Stimulated activated memory B cell treated with anti-CD40 and anti-IgM and Interleukin-4, amounts not matched to agents 10 μg/mL and 1 μg/mL and 100 μg/mL, for 72 hours (primary cell): ENCODE data around the gene ATP6V0A1.
A peak's percentile ranks its signal among the peaks of the same experiment; 100 is the strongest.
"Not testable (repeated sequence)": the region's sequence is repeated elsewhere in the genome, so short reads cannot be mapped to it uniquely, and the experiment has no call there.

ENCODE experiments used
- ATAC-seq: fragments of 150-1000 bp; cut with Tn5 transposase; 2 replicates; pipeline ENCODE4 v1.10.0; 2021
- H3K27ac Mint-ChIP-seq: one replicate; pipeline ENCODE4 v1.8.0; 2022; ENCODE audit warnings: mild to moderate bottlenecking, mixed read lengths
- H3K27me3 Mint-ChIP-seq: one replicate; pipeline ENCODE4 v1.8.0; 2022; ENCODE audit warnings: mixed read lengths
- H3K36me3 Mint-ChIP-seq: one replicate; pipeline ENCODE4 v1.8.0; 2022; ENCODE audit warnings: mixed read lengths
- H3K4me1 Mint-ChIP-seq: one replicate; pipeline ENCODE4 v1.8.0; 2022; ENCODE audit warnings: mixed read lengths
- H3K4me3 Mint-ChIP-seq: one replicate; pipeline ENCODE4 v1.8.0; 2022; ENCODE audit warnings: mild to moderate bottlenecking, moderate library complexity, mixed read lengths
- H3K9me3 Mint-ChIP-seq: one replicate; pipeline ENCODE4 v1.8.0; 2022; ENCODE audit warnings: mixed read lengths

Gene ATP6V0A1

GRCh38 chr17:42458497-42459255, at the start of gene ATP6V0A1:
Gene ATP6V0A1 (plus strand): TSS chr17:42458878. CDS start chr17:42460895, 2,017 bp downstream.
- peak; percentile 95 for ATAC-seq
- Mint-ChIP-seq H3K4me1 (peaks cover 64% of the 10 kb centered on the region), H3K9me3 (peaks cover 3% of the 10 kb centered on the region), H3K27me3 (no peaks in the 10 kb centered on the region), H3K4me3 (peak within 1 kb of the TSS; percentile 95), H3K27ac (peak within 1 kb of the TSS; percentile 90), H3K36me3 (peaks cover 9% of the 10 kb centered on the region)

- ATAC-seq = no peak
- H3K4me1 Mint-ChIP-seq = peaks cover 19% of the 10 kb centered on the region
- H3K36me3 Mint-ChIP-seq = no peaks in the 10 kb centered on the region
- H3K9me3 Mint-ChIP-seq = no peaks in the 10 kb centered on the region
- H3K27me3 Mint-ChIP-seq = no peaks in the 10 kb centered on the region
- H3K4me3 Mint-ChIP-seq = no peak overlapping the region
- H3K27ac Mint-ChIP-seq = no peak overlapping the region
These were observed 49.0 kb upstream of the ATP6V0A1 start for GRCh38 chr17:42409523-42410318.

- no peak overlapping the region for H3K4me3 Mint-ChIP-seq
- no peaks in the 10 kb centered on the region for H3K9me3 Mint-ChIP-seq
- no peak for ATAC-seq
- H3K27ac Mint-ChIP-seq = no peak overlapping the region
- no peaks in the 10 kb centered on the region for H3K36me3 Mint-ChIP-seq
- H3K4me1 Mint-ChIP-seq = peaks cover 25% of the 10 kb centered on the region
- no peaks in the 10 kb centered on the region for H3K27me3 Mint-ChIP-seq
These were observed 48.4 kb upstream of the ATP6V0A1 start for GRCh38 chr17:42410319-42410685.

- Mint-ChIP-seq H3K36me3 (no peaks in the 10 kb centered on the region), H3K4me1 (peaks cover 27% of the 10 kb centered on the region), H3K27ac (no peak overlapping the region)
These were observed 47.3 kb upstream of the ATP6V0A1 start for GRCh38 chr17:42411361-42411760.

GRCh38 chr17:42411905-42412679, 46.6 kb upstream of the ATP6V0A1 start:
- Mint-ChIP-seq H3K36me3 (no peaks in the 10 kb centered on the region), H3K27me3 (peaks cover 8% of the 10 kb centered on the region), H3K4me1 (peaks cover 29% of the 10 kb centered on the region), H3K4me3 (no peak overlapping the region), H3K27ac (no peak overlapping the region), H3K9me3 (no peaks in the 10 kb centered on the region)
- no peak for ATAC-seq

More at GRCh38 chr17:42411361-42411760, 47.3 kb upstream of the ATP6V0A1 start:
- Mint-ChIP-seq H3K27me3 (peaks cover 6% of the 10 kb centered on the region), H3K4me3 (no peak overlapping the region), H3K9me3 (no peaks in the 10 kb centered on the region)
- ATAC-seq = no peak

GRCh38 chr17:42413464-42414040, 45.1 kb upstream of the ATP6V0A1 start:
- H3K4me1 Mint-ChIP-seq = peaks cover 23% of the 10 kb centered on the region
- no peak overlapping the region for H3K27ac Mint-ChIP-seq
- H3K4me3 Mint-ChIP-seq = no peak overlapping the region
- no peaks in the 10 kb centered on the region for H3K36me3 Mint-ChIP-seq
- no peaks in the 10 kb centered on the region for H3K9me3 Mint-ChIP-seq
- peaks cover 8% of the 10 kb centered on the region for H3K27me3 Mint-ChIP-seq
- no peak for ATAC-seq

- H3K4me3 Mint-ChIP-seq = no peak overlapping the region
These were observed 43.8 kb upstream of the ATP6V0A1 start for GRCh38 chr17:42414704-42415409.

GRCh38 chr17:42417981-42418380, 40.7 kb upstream of the ATP6V0A1 start:
- peaks cover 39% of the 10 kb centered on the region for H3K27me3 Mint-ChIP-seq

More at GRCh38 chr17:42414704-42415409, 43.8 kb upstream of the ATP6V0A1 start:
- Mint-ChIP-seq H3K9me3 (no peaks in the 10 kb centered on the region), H3K36me3 (no peaks in the 10 kb centered on the region), H3K27me3 (peaks cover 8% of the 10 kb centered on the region), H3K4me1 (peaks cover 28% of the 10 kb centered on the region), H3K27ac (peak overlapping the region; percentile 46)
- peak; percentile 79 for ATAC-seq

GRCh38 chr17:42421136-42421506, 37.6 kb upstream of the ATP6V0A1 start:
- peaks cover 26% of the 10 kb centered on the region for H3K4me1 Mint-ChIP-seq
- no peak overlapping the region for H3K27ac Mint-ChIP-seq
- H3K27me3 Mint-ChIP-seq = peaks cover 56% of the 10 kb centered on the region
- H3K9me3 Mint-ChIP-seq = no peaks in the 10 kb centered on the region
- no peak for ATAC-seq
- no peaks in the 10 kb centered on the region for H3K36me3 Mint-ChIP-seq
- peak overlapping the region; percentile 59 for H3K4me3 Mint-ChIP-seq

More at GRCh38 chr17:42417981-42418380, 40.7 kb upstream of the ATP6V0A1 start:
- not testable (repeated sequence) for ATAC-seq, H3K4me3 Mint-ChIP-seq, H3K36me3 Mint-ChIP-seq, H3K9me3 Mint-ChIP-seq, H3K27ac Mint-ChIP-seq
- H3K4me1 Mint-ChIP-seq = peaks cover 40% of the 10 kb centered on the region

- ATAC-seq = peak; percentile 10
- H3K27me3 Mint-ChIP-seq = peaks cover 52% of the 10 kb centered on the region
These were observed 37.0 kb upstream of the ATP6V0A1 start for GRCh38 chr17:42421507-42422338.

GRCh38 chr17:42422412-42422957, 36.2 kb upstream of the ATP6V0A1 start:
- H3K9me3 Mint-ChIP-seq = no peaks in the 10 kb centered on the region
- H3K27ac Mint-ChIP-seq = peak overlapping the region; percentile 41
- H3K36me3 Mint-ChIP-seq = no peaks in the 10 kb centered on the region
- H3K4me3 Mint-ChIP-seq = peak overlapping the region; percentile 80
- ATAC-seq = peak; percentile 57
- H3K27me3 Mint-ChIP-seq = peaks cover 52% of the 10 kb centered on the region
- peaks cover 22% of the 10 kb centered on the region for H3K4me1 Mint-ChIP-seq

More at GRCh38 chr17:42421507-42422338, 37.0 kb upstream of the ATP6V0A1 start:
- H3K9me3 Mint-ChIP-seq = no peaks in the 10 kb centered on the region
- H3K36me3 Mint-ChIP-seq = no peaks in the 10 kb centered on the region
- H3K27ac Mint-ChIP-seq = no peak overlapping the region
- peaks cover 22% of the 10 kb centered on the region for H3K4me1 Mint-ChIP-seq
- peak overlapping the region; percentile 70 for H3K4me3 Mint-ChIP-seq

- Mint-ChIP-seq H3K36me3 (no peaks in the 10 kb centered on the region), H3K27ac (peak within 1 kb of the TSS; percentile 41)
- peak; percentile 13 for ATAC-seq
These were observed 35.5 kb upstream of the ATP6V0A1 start, which contains the start of gene CAVIN1 for GRCh38 chr17:42422958-42423712. Gene CAVIN1 (minus strand): TSS chr17:42423256. CDS start chr17:42423097, 159 bp downstream.

GRCh38 chr17:42423766-42424165, 34.9 kb upstream of the ATP6V0A1 start:
- Mint-ChIP-seq H3K27ac (no peak overlapping the region), H3K36me3 (no peaks in the 10 kb centered on the region), H3K4me3 (no peak overlapping the region), H3K9me3 (no peaks in the 10 kb centered on the region), H3K4me1 (peaks cover 29% of the 10 kb centered on the region), H3K27me3 (peaks cover 52% of the 10 kb centered on the region)
- no peak for ATAC-seq

More at GRCh38 chr17:42422958-42423712, 35.5 kb upstream of the ATP6V0A1 start, which contains the start of gene CAVIN1:
- Mint-ChIP-seq H3K9me3 (no peaks in the 10 kb centered on the region), H3K27me3 (peaks cover 52% of the 10 kb centered on the region), H3K4me3 (peak within 1 kb of the TSS; percentile 80), H3K4me1 (peaks cover 23% of the 10 kb centered on the region)
